Neural cell (in vitro differentiated cells): ENCODE data around the gene ENTREP1.

Experiments
- EP300 ChIP-seq: fragments of 450-650 bp; conservative IDR thresholded peaks from 2 replicates; pipeline ENCODE4 v1.6.1; 2014; ENCODE audit warnings: antibody characterized with exemption, mild to moderate bottlenecking, moderate library complexity; ENCODE audit not compliant: poor library complexity, severe bottlenecking
- EZH2 ChIP-seq: fragments of 200-600, 300-800 bp; shearing (Covaris generic), sonication (generic); IDR thresholded peaks from 2 replicates; pipeline ENCODE4 v1.6.1; 2014; ENCODE audit warnings: antibody characterized with exemption, low read length, borderline replicate concordance, mild to moderate bottlenecking; ENCODE audit not compliant: insufficient read depth, poor library complexity, severe bottlenecking
- POLR2AphosphoS5 ChIP-seq: IDR thresholded peaks from 2 replicates; pipeline ENCODE4 v1.6.1; 2012
- RAD21 ChIP-seq: fragments of 450-650 bp; conservative IDR thresholded peaks from 2 replicates; pipeline ENCODE4 v1.6.1; 2014; ENCODE audit warnings: antibody characterized with exemption, mild to moderate bottlenecking, moderate library complexity
- SMC3 ChIP-seq: fragments of 450-650 bp; conservative IDR thresholded peaks from 2 replicates; pipeline ENCODE4 v1.6.1; 2014; ENCODE audit warnings: antibody characterized with exemption, mild to moderate bottlenecking, moderate library complexity; ENCODE audit not compliant: poor library complexity
- TAF1 ChIP-seq: IDR thresholded peaks from 2 replicates; pipeline ENCODE4 v1.6.1; 2012; ENCODE audit warnings: low read depth
- TF ChIP-seq, protein P1 (sequence below): fragments of 450-650 bp; IDR thresholded peaks from 2 replicates; pipeline ENCODE4 v1.5.1; 2014; ENCODE audit warnings: antibody characterized with exemption, mild to moderate bottlenecking, moderate library complexity; ENCODE audit not compliant: poor library complexity, severe bottlenecking
- TF ChIP-seq, protein P2 (sequence below): IDR thresholded peaks from 2 replicates; pipeline ENCODE4 v1.6.1; 2012; ENCODE audit warnings: borderline replicate concordance

DNA sequence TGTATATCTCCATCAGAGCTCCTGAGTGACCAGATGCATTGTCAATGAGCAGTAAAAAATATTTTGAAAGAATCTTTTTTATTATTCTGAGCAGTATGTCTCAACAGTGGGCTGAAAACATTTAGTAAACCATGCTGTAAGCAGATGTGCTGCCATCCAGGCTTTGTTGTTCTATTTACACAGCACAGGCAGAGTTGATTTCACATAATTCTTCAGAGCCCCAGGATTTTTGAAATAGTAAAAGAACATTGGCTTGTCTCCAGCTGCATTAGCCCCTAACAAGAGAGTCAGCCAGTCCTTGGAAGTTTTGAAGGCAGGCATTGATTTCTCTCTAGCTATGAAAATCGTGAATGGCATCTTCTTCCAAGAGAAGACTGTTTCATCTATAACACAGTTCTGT lies 25.2 kb upstream of the ENTREP1 start:
- TF ChIP-seq EZH2 (no peak), POLR2AphosphoS5 (no peak), RAD21 (no peak), EP300 (no peak), SMC3 (no peak), TAF1 (no peak)
- TF ChIP-seq, protein P1, sequence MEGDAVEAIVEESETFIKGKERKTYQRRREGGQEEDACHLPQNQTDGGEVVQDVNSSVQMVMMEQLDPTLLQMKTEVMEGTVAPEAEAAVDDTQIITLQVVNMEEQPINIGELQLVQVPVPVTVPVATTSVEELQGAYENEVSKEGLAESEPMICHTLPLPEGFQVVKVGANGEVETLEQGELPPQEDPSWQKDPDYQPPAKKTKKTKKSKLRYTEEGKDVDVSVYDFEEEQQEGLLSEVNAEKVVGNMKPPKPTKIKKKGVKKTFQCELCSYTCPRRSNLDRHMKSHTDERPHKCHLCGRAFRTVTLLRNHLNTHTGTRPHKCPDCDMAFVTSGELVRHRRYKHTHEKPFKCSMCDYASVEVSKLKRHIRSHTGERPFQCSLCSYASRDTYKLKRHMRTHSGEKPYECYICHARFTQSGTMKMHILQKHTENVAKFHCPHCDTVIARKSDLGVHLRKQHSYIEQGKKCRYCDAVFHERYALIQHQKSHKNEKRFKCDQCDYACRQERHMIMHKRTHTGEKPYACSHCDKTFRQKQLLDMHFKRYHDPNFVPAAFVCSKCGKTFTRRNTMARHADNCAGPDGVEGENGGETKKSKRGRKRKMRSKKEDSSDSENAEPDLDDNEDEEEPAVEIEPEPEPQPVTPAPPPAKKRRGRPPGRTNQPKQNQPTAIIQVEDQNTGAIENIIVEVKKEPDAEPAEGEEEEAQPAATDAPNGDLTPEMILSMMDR, result no peak
- TF ChIP-seq, protein P2, sequence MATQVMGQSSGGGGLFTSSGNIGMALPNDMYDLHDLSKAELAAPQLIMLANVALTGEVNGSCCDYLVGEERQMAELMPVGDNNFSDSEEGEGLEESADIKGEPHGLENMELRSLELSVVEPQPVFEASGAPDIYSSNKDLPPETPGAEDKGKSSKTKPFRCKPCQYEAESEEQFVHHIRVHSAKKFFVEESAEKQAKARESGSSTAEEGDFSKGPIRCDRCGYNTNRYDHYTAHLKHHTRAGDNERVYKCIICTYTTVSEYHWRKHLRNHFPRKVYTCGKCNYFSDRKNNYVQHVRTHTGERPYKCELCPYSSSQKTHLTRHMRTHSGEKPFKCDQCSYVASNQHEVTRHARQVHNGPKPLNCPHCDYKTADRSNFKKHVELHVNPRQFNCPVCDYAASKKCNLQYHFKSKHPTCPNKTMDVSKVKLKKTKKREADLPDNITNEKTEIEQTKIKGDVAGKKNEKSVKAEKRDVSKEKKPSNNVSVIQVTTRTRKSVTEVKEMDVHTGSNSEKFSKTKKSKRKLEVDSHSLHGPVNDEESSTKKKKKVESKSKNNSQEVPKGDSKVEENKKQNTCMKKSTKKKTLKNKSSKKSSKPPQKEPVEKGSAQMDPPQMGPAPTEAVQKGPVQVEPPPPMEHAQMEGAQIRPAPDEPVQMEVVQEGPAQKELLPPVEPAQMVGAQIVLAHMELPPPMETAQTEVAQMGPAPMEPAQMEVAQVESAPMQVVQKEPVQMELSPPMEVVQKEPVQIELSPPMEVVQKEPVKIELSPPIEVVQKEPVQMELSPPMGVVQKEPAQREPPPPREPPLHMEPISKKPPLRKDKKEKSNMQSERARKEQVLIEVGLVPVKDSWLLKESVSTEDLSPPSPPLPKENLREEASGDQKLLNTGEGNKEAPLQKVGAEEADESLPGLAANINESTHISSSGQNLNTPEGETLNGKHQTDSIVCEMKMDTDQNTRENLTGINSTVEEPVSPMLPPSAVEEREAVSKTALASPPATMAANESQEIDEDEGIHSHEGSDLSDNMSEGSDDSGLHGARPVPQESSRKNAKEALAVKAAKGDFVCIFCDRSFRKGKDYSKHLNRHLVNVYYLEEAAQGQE, result no peak
